ENCODE measurements around the gene MAOB.

Gene MAOB

DNA sequence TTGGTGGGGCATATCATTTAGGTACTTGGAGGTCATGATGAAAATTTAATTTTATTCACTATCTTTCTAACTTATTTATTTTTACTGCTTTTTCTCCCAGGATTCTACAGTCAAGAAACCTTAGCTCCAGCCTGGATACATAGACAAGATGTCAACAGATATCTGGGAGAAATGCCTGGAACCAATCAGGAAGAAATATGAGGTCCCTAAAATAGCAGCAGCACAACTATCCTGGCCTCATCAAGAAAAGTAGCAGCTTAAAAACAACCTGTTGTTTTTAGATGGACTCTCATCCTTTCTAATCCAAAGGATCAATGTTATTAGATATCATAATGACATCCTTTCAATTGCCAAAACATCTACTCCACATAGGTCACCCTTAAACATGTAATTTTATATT is 54.5 kb downstream of the MAOB start:
- DNase-seq (ENCODE audit: low spot score), result no peak
- no peak for TF ChIP-seq CTCF (IDR thresholded peaks at IDR 0.05; ENCODE audit: extremely low read depth, insufficient read depth, missing control alignments)
- in situ Hi-C loops (cut with MboI; ENCODE audit: low pct_unique_long_range_greater_than_20kb, low sequenced_read_pairs, unreplicated experiment), result no loop called here

DNA sequence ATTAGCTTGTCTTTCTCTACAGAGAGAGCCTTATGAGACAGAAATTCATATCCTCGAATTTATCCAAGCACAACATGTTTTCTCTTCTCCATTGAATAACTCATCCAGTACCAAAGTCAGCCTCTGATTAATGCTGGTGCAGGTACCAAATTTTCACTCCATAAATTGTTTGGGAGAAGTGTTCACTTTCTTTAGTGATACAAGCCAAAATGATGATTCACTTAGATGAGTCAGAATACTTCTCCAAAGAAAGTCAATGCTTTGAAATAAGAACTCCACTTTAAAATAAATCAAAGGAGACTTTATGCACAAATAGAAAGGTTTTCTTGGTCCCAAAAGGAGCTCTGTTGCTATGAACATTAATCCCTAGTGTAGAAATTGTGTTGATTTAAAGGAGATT is 60.2 kb downstream of the MAOB start:
- no peak for DNase-seq (ENCODE audit: low spot score)
- TF ChIP-seq CTCF (IDR thresholded peaks at IDR 0.05; ENCODE audit: extremely low read depth, insufficient read depth, missing control alignments), result no peak
- in situ Hi-C loops (cut with MboI; ENCODE audit: low pct_unique_long_range_greater_than_20kb, low sequenced_read_pairs, unreplicated experiment), result no loop called here

DNA sequence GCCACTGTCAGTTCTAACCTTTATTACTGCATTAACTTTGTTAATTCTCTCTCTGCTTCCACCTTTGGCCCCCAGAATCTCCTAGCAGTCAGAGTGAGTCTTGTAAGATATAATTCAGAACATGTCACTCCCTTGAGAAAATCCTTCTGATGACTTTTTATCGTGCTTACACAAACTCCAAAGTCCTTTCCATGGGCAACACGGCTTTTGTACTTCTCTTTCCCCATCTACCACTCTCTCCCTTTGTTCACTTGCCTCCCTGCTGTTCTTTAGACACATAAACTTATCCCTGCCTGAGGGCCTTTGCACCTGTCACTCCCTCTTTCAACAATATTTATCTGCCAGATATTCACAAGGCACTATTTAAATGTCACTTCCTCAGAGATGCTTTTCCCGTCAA is 64.8 kb downstream of the MAOB start:
- in situ Hi-C loops (cut with MboI; ENCODE audit: low pct_unique_long_range_greater_than_20kb, low sequenced_read_pairs, unreplicated experiment), result no loop called here
- TF ChIP-seq CTCF (IDR thresholded peaks at IDR 0.05; ENCODE audit: extremely low read depth, insufficient read depth, missing control alignments), result no peak
- no peak for DNase-seq (ENCODE audit: low spot score)

GRCh38 chrX:43815209-43815608 is 67.0 kb downstream of the MAOB start:
- in situ Hi-C loops (cut with MboI; ENCODE audit: low pct_unique_long_range_greater_than_20kb, low sequenced_read_pairs, unreplicated experiment), result no loop called here
- TF ChIP-seq CTCF (IDR thresholded peaks at IDR 0.05; ENCODE audit: extremely low read depth, insufficient read depth, missing control alignments), result no peak
- DNase-seq (ENCODE audit: low spot score), result no peak

DNA sequence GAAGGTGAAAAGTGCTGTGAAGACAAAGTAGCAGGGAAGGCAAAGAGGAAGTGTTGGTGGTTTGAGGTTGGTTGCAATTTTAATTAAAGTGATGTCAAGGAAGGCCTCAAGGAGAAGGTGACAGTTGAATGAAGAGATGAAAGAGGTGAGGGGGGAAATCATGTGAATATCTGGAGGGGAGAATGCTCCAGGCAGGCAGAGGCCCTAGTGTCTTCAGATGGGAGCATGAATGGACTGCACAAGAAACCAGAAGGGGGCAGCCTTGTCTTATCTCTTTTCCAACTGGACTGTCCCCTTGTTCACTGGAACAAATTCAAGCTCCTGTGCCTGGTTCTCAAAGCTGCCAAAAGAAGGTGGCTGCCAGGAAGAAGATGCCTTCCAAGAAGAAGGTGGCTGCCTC is 68.4 kb downstream of the MAOB start:
- in situ Hi-C loops (cut with MboI; ENCODE audit: low pct_unique_long_range_greater_than_20kb, low sequenced_read_pairs, unreplicated experiment), result no loop called here
- DNase-seq (ENCODE audit: low spot score), result no peak
- TF ChIP-seq CTCF (IDR thresholded peaks at IDR 0.05; ENCODE audit: extremely low read depth, insufficient read depth, missing control alignments), result no peak

GRCh38 chrX:43813319-43813718 is 68.9 kb downstream of the MAOB start:
- in situ Hi-C loops (cut with MboI; ENCODE audit: low pct_unique_long_range_greater_than_20kb, low sequenced_read_pairs, unreplicated experiment), result no loop called here
- no peak for DNase-seq (ENCODE audit: low spot score)
- no peak for TF ChIP-seq CTCF (IDR thresholded peaks at IDR 0.05; ENCODE audit: extremely low read depth, insufficient read depth, missing control alignments)

DNA sequence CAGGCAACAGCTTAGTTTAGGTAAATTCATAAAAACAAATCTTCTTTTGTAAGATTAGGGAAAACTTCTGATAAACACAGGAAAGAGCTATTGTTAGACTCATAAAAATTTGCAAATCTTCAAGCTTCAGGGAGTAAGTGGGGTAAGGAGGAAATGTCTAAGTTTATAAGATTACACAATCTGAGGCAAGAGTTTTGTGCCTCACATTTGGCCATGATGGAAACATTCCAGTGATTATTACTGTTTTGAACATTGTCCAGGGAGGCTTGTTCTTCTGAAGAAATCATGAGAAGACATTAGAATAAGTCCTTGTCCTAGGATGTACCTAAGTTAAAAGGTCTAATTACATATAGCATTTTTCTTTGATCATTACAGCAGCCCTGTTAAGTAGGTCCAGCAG is 72.8 kb downstream of the MAOB start:
- DNase-seq (ENCODE audit: low spot score), result no peak
- in situ Hi-C loops (cut with MboI; ENCODE audit: low pct_unique_long_range_greater_than_20kb, low sequenced_read_pairs, unreplicated experiment), result no loop called here

More for the DNA sequence above, 72.8 kb downstream of the MAOB start:
- TF ChIP-seq CTCF (IDR thresholded peaks at IDR 0.05; ENCODE audit: extremely low read depth, insufficient read depth, missing control alignments), result no peak
